ENCODE data around the gene TMEM18.

The TMEM18 gene

DNA sequence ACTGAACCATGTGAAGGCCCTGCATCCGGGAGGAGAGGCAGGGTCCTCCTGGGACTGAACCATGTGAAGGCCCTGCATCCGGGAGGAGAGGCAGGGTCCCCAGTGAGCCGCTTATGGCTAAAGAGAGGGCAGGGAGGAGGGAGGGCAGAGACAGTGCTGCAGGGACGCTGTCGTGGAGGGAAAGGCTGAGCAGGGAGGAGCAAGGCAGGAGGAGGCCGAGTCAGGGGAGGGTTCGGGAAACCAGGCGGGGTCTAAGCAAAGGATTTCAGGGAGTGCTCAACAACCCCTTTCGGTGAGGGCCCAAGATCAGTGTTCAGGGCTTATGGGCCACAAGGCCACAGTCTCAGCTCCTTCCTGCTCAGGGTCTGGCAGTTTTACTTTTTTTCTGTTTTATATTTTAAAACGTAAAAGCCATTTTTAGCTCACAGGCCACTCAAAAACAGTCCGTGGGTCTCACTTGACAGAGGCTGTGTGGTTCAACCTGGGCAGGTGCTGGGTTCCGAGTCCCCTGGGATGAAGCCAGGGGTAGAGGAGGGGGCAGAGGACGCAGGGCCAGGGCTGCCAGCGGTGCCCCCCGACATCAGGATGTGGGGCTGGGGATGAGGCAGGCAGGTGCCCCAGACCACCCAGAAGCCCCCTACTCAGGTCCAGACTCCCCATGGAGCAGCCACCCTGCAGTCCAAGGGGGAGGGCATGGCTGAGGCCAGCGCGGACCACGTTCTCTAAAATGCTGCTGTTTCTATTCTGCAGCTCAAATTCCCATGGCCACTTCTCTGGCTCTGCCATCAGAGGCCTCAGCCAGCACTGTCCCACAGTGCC lies 5.2 kb downstream of the TMEM18 start:
- no peak for DNase-seq

DNA sequence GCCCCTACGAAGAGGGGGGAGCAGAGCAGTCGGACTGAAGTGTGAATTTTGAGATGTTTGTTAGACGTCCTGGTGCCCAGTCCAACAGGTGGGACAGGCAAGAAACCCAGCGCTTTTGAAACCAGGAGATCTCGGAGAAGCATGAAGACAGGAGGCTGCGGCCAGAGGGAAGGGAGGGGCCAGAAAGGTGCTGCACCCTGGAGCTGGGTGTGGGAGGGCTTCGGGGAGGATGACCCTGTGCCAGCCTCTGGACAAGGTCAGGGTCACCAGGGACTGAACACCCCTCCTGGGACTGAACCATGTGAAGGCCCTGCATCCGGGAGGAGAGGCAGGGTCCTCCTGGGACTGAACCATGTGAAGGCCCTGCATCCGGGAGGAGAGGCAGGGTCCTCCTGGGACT lies 6.1 kb downstream of the TMEM18 start:
- no peak for DNase-seq

DNA sequence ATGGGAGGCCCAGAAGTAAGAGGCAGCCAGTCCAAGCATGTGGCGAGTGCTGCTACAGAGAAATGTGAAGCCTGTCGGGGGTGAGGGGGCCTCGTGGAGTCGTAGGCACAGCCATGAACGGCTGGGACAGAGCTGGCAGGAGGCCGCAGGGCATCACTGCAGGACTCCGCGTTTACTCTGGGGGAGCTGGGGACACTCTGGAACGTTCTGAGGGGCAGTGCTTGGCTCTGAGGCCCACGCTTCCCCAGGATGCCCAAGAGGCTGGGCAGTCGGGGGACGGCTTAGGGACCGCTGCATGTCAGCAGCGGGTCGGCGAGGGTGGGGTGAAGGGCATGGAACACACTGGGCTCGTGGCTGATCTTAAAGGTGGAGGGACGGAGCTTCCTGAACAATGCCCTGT lies 6.6 kb downstream of the TMEM18 start:
- DNase-seq: no peak

DNA sequence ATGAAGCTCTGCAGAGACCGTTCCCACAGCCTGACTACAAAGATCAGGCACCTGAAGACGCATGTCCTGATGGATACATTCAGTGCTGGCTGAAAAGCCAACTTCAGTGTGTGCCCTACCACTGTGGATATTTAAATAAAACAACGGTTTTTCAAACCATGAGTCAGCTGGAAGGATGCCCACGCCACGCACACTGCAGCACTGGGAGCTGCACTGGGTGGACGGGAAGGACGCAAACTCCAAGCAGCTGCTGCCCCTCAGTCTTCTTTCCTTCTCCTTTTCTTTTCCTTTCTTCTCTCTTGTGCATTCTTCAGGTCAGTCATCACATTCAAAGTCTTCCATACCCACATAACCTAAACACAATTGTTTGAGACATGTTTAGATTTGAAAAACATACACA lies 7.9 kb downstream of the TMEM18 start:
- DNase-seq: no peak

DNA sequence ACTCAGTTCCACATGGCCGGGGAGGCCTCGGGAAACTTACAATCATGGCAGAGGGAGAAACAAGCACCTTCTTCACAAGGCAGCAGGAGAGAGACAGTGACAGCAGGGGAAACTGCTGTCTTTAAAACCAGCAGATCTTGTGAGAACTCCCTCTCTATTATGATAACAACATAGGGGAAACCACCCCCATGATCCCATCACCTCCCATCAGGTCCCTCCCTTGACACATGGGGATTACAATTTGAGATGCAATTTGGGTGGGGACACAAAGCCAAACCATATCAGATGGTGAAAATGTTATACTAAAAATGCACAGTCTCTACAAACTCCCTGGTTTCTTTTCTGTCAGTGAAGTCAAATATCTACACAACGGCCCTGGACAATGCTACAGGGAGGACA lies 9.2 kb downstream of the TMEM18 start:
- DNase-seq: no peak

DNA sequence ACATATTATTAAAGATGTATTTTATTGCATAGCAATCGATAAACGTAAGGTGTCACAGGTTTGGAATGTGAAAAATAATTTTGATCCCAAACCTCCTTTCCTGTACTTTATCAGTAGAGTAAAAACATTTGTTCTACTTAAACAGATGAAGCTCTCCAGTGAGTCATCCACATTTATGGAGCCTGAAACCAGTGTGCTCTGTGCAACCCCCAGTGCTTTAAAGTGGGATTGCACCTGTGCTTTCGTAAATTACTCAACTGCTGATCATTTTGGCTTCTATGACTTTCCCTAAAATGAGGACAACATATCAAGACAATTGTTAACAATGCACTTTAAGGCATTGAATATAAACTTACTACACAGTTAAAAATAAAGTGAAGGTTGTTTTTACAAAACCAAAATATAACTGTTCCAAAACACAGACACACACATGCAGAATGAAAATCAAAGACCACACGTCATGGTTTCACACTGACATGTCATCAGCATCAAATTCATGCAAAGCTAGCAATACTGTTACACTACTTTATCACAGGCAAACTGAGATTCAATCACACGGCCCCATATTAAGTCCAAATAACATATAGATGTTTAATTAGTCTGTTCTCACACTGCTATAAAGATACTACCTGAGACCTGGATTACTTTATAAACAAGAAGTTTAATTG lies 9.7 kb downstream of the TMEM18 start:
- no peak for DNase-seq

DNA sequence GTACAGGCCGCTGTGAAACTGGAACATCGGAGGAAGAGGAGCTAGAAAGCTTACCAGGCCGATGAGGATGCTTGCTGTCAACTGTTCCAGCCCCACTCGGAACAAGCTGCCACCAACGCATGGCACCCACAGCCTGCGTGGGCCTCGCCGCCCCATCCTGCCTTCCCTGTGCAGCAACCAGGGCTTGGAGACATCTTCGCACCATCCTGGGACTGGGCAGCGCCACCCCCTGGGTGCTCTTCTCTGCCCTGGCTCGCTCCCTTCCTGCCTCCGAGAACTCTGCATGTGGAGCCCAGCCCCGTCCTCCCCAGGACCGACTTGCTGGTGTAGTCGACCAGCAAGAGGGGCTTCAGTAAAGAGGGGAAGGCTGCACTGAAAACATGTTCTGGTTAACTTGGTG lies 10.8 kb downstream of the TMEM18 start:
- no peak for DNase-seq

DNA sequence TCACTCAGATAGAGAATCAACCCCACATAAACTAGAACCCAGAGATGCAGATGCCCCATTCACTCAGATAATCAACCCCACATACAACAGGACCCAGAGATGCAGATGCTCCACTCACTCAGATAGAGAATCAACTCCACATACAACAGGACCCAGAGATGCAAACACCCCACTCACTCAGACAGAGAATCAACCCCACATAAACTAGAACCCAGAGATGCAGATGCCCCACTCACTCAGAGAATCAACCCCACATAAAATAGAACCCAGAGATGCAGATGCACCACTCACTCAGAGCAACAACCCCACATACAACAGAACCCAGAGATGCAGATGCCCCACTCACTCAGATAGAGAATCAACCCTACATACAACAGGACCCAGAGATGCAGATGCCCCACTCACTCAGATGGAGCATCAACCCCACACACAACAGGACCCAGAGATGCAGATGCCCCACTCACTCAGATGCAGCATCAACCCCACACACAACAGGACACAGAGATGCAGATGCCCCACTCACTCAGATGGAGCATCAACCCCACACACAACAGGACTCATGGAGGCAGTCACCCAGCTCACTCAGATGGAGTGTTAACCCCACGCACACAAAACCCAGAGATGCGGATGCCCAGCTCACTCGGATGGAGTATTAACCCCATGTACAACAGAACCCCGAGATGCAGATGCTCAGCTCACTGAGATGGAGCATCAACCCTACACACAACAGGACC lies 11.7 kb downstream of the TMEM18 start:
- no peak for DNase-seq

DNA sequence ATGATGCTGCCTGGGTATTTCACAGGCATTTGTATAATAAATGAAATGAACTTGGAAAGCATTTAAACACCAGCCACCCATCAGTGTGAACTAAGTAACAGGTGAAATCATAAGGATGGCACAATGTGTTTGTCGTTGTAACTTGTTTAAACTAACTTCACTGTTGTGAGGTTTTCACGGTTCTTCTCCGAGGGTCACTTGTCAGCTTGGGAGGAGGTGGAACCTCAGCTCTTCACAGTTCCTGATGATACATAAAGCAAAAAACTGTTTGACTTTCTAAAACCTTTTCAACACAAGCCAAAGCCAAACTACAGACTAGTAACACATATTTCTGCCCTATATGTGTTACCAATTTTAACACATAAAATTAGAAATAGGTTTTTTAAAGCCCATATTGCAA lies 13.1 kb downstream of the TMEM18 start:
- DNase-seq: no peak

DNA sequence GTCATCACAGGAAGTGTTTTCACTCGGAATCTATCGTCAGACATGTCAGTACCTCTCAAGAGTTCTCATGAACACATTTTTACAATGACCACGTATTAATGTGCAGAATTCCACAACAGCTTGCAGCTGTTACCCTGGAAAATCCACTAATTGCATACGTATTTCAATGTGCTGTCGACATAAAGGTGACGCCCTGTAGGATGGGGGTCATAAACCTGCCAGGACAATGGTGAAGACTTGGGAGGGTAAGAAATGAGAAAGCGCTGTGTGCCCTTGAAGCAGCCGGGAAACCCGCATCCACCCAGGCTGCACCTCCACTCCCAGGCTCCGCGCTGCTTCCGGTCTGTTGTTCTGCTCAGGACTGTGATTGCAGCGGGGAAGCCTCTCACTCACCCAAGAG lies 14.0 kb downstream of the TMEM18 start:
- DNase-seq: no peak

DNA sequence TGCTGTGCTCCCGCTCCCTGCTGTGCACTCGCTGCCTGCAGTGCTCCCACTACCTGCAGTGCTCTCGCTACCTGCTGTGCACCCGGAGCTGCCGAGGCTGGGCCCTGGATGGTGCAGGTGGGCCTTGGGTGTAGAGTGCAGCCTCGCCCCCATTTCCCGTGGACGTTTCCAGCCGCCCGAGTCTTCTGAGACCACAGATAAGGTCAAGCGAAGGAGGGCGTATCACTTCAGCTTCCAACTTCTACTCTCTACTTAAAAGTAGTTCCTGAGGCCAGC lies 15.9 kb downstream of the TMEM18 start:
- DNase-seq: no peak

DNA sequence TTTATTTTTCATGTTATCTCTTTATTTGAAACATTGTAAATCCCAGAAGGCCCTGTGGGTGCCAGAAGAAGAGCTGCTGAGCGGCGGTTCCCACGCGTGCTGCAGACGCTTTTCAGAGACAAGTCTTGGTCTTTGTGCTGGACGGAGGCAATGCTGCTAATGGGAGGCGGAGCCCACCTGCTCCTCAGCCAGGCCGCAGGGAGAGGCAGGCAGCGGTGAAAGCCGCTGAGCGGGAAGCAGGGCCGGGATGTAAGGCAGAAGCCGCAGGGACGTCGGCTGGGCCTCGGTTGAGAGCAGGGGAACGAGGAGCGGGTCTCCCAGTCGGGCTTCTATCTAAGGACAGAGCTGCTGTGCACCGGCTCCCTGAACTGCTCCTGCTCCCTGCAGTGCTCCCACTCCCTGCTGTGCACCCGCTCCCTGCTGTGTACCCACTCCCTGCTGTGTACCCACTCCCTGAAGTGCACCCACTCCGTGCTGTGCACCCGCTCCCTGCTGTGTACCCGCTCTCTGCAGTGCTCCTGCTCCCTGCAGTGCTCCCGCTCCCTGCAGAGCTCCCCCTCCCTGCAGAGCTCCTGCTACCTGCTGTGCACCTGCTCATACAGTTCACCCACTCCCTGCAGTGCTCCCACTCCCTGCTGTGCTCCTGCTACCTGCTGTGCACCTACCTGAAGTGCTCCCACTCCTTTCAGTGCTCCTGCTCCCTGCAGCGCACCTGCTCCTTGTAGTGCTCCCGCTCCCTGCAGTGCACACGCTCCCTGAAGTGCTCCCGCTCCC lies 16.4 kb downstream of the TMEM18 start:
- no peak for DNase-seq

DNA sequence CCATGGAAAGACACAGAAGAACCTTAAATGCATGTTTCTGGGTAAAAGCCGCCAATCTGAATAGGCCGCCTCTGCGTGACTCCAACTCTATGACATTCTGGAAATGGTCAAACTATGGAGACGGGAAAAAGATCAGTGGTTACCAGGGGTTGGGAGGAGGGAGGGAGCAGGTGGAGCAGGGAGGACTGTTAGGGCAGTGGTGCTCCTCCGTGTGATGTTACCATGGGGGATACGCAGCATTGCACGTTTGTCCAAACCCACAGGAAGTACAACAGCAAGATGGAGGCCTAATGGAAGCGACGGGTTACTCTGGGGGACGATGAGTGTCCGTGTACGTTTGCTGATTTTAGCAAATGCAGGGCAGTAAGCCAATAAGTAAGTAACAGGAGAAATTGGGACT lies 17.2 kb downstream of the TMEM18 start:
- no peak for DNase-seq

DNA sequence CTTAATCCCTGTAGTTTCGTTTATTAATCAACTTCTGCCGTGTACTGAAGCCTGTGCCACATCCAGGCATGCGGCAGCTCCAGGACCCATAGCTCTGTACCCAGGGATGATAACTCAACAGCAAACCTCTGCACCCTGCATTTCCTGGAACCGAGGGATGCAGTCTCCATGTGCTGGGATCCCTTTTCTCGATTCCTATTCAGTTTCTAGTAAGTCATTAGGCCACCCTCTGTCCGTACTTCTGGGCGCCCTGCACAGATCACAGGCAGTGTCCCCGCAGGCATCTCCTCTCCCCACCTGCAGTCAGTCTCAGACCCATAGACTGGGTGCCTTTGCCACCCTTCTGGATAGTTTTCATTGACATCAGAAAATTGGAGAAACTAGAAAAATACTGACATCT lies 18.8 kb downstream of the TMEM18 start:
- no peak for DNase-seq

DNA sequence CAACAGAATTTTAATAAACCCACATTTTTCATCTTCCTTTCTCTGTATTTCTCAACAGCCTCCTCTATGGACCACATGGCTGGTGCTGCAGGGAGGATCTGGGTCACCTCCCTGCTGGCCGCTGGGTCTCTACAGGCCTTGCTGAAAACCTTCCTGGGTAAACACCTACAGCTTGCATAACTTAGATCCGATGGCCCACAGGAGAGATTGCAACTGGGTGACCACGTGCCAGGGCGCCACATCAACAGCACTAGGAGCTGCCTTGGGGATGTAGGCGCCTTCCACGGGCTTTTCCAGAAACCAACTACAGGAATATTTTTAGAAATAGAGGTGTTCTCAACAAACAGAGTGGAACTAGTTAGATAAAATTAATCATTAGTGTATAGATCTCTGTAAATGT lies 19.4 kb downstream of the TMEM18 start:
- no peak for DNase-seq

DNA sequence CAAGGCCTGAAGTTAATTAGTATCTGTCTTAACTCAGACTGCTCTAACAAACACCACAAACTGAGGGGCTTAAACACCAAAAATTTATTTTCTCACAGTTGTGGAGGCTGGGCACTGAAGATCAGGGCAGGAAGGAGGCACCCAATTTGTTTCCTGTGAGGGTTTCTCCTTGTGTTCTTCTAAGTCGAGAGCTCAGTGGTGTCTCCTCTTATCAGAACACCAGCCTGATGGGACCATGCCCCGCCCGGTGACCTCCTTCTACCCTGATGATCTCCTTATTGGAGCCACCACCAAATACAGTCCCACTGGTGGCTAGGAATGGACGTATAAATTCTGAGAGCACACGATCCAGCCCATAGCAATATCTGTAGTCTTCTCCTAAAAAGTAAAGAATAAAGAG lies 20.5 kb downstream of the TMEM18 start:
- DNase-seq: no peak

DNA sequence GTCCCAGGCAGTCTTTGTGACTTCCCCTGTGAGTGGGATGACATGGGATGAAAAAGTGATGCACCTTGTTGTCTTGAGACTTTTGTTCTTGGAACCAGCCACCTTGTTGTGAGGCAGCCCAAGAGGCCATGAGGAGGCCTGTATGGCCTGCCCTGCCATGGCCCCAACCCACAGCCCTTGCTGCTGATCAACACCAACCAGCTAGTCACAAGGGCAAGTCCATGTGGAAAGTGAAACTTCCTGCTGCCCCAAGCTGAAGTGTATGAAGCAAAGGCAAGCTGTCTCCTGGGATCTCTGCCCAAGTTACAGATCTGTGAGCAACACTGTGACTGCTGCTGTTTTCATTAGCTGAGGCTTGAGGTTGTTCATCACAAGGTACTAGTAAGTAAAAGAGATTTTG lies 21.6 kb downstream of the TMEM18 start:
- DNase-seq: no peak

DNA sequence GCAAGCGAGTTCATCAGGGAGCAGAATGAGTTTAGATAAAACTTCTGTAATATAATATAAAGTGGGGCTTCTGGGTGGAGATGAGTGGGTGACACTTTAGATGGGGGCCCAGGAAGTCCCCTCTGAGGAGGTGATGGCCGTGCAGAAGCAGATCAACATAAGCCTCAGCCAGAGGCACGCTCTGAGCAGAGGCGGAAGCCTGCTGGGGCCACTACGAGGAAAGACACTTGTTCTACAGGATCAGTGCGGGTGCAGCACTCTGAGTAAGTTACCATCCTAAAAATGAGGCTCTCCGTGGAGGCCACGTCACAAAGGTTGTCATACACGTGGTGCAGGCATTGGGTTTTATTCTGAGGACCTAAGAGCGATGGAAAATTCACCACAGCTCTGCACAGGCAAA lies 22.3 kb downstream of the TMEM18 start:
- DNase-seq: no peak

DNA sequence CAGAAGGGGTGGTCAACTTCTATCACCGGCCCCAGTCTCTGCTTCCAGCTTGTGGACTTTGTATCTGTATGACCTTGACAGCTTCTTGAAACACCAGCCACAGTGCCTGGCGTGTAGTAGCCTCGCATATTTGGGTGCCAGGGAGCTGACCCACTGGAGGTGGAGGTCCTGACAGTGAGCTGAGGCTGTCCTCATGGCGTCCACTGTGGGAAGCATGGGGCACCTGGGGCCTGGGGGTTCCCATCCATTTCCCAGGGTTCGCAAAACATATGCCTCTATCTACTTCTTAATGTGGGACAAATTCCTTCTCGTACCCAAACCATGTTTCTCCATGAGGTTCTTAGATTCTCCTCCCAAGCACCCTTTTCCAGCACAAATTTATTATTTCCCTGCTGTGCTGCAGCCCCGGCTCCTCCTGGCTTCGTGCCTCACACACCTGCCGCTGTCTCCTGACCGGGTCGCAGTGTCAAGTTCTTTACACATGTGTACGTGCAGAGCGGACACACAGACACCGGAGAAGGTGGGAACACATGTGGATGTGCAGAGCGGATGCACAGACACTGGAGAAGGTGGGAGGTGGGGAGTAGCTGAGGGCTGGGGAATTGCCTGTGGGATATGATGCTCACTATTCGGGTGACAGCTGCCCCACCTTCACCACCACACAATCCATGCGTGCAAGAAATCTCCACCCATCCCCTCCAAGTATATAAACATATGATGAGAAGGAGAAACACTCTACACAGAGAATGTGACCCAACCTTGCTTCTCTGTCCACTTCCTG lies 23.4 kb downstream of the TMEM18 start:
- DNase-seq: no peak

DNA sequence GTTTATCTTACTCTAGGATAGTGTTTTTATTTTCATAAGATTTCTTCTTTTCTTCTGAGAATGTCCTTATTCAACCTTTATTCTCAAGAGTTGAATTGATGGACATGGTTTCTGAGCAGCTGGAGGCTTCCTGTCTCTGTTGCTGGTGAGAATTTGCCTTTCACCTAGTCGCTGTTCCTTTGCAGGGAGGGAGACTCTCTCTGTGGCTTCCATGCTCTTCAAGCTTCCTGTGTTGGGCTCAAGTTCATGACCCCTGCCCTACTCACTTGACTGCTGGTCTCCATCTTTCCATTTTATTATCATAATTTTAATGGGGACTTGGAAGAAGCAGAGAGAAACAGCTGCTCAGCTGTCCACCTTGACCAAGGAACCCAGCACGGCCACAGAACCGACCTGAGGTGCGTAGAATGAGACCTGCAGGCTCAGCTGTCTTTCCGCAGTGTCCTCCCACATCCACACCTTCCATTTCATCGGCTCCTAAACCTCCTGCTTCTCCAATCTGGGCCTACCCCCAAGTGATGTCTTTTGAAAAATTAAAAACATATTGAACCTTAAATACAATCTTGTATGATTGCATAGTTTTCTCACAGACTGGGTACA lies 24.2 kb downstream of the TMEM18 start:
- no peak for DNase-seq

DNA sequence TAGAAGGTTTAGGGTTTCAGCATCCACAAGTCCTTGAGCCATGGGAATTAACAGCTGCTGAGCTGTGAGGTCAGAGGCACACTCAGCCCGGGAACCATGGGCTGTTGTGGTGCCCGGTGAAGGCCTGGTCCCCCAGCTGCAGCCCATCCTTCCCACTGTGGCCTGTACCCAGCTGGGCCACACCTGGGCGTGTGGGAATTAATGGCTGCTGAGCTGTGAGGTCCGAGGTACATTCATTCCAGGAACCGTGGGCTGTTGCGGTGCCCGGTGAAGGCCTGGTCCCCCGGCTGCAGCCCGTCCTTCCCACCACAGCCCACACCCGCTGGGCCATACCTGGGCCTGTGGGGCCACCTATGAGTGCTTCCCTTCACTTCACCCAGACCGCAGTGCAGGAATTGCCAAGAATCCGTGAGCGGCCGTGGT lies 25.2 kb downstream of the TMEM18 start:
- no peak for DNase-seq

Data from DMS79 (cell line).